Amniotic epithelial cell (primary cell): ENCODE measurements around the gene NRTN.

ENCODE experiments used
- DNase-seq: peaks from one replicate; pipeline ENCODE4 v3.0.0-alpha.2; 2010; ENCODE audit warnings: low read depth

Gene NRTN

DNA sequence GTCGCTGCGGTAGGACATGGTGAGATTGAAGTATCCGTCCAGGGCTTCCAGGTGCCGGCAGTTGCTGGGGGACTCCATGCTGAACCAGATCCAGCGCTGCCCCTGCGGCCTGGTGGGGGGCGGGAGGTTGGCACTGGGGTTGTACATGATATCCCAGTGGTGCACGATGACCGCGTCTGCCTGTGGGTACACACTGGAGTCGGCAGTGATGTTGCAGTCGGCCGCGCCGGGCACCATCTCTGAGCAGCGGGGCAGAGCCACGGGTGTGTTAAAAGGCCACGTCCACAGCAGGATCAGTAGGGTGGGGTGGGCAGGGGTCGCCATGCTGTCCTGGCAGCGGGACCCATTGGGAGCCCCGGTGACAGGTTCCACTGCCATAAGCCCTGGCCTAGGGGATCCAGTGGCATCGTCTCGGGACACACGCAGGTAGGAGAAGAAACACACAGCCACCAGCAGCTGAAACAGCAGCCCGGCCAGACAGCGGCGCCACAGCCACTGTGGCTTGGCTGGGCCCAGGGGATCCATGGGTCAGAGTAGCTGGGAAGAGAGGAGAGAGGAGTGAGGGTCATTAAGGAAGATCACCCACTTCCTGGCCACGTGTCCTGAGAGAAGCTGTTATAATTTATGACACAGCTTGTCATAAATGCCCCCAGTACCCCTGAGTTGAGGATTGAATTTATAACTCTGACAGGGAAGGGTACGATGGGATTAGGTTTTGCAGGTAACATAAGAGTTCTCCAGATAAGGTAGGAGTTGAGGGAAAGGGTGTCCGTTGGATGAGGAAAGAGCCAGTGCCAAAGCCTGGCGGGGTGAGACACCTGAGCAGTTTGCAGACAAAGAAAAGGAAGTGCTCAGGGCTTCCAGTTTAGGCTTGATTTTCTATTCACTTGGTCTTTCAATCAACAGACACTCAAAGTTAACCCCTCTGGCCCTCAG is 62.6 kb downstream of the NRTN start:
- no peak for DNase-seq

DNA sequence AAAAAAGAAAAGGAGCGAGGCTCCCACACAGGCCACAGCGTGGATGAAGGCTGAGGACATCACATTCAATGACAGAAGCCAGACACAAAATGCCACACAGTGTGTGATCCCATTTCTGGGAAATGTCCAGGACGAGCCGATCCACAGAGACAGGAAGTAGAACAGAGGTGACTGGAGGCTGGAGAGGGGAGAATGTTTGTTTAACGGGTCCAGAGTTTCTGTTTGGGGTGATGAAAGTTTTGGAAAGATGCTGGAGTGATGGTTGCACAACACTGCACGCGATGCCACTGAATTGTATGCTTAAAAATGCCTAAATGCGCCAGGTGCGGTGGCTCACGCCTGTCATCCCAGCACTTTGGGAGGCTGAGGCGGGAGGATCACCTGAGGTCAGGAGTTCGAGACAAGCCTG is 66.1 kb downstream of the NRTN start:
- DNase-seq, result no peak

DNA sequence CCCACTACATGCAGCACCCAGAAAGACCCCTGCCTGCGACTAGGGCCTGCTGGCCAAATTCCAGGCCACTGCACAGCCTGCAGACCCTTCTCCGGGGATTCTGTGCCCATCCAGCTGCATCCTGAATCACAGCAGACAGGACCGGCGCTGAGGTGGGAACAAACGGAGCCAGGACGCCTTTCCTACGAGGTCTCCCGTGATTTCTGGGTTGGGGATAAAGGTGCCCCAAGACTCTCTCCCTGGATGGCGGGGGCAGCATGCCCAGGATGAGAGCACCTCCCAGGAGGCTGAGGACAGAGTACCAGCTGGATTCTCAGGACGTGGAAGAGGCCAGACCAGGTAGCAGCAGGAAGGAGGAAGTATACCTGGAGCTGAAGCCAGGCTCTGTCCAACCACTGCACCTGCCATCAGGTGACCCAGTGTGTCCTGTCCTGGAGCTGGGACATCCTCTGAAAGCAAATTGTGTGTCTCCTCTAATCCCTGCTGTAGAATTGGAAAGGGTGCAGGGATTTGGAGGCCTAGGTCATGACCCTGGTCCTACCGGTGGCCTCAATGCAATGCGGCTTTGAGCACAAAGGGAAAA is 68.8 kb downstream of the NRTN start:
- no peak for DNase-seq

DNA sequence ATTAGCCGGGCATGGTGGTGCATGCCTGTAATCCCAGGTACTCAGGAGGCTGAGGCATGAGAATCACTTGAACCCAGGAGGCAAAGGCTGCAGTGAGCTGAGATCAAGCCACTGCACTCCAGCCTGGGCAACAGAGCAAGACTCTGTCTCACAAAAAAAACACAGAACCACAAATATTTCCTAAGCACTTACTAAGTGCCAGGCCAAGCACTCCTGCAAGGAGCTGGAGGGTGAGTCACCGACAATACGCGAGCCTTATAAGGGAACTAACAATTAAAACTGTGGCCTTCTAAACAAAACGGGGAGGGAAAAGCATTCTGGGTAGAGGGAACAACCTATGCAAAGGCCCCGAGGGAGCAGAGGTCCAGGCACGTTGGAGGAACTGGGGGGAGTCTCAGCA is 69.6 kb downstream of the NRTN start:
- peak; percentile 65 for DNase-seq

DNA sequence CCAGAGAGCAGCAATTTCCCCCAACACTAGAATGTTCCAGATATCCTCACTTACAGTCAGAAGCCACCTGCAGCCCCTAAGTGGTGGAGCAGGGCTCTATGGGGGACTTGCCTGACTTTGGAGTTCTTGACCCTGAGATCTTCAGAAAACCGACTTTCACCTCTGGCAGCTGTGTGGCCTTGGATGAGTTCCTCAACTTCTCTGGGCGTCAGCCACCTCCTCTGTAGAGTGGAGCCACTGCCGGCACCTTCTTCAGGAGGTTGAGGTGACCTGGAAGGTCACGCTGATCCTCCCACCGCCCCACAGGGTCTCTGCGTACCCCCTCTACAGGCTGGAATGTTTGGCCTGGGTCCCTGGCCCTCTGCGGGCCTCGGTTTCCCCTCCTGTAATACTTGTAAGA is 72.6 kb downstream of the NRTN start:
- no peak for DNase-seq

DNA sequence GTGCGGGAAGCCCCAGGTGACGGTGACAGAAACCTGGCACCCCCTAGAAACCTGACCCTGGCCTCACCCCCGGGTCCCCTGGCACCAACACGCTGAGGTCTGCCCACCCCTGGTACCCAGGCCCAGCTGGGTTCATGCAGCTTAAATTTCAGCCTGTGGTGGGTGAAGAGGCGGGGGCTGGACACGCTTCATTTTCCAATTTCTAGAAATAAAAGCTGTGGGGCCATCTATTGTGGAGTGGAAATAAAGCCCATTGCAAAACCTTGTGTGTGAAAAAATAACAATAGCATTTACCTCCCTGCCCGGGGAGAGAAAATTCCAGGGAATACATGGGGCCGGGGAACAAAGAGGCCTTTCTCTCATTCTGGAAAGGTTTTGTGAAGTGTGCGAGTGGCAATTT is 73.0 kb downstream of the NRTN start:
- DNase-seq, result no peak
